HG03060 (cell line): ENCODE measurements around the gene RHBDF1.
"Not testable (repeated sequence)": the region's sequence is repeated elsewhere in the genome, so short reads cannot be mapped to it uniquely, and the experiment has no call there.

Experiments
- ATAC-seq: cut with Tn5 transposase; IDR thresholded peaks from one replicate; pipeline ENCODE4 v1.9.1; 2021; ENCODE audit warnings: low read depth, moderate number of reproducible peaks; ENCODE audit not compliant: unreplicated experiment

Gene RHBDF1

GRCh38 chr16:61879-62281, 10.6 kb downstream of the RHBDF1 start:
- ATAC-seq = no peak

GRCh38 chr16:60929-61878, 11.2 kb downstream of the RHBDF1 start:
- ATAC-seq = no peak

GRCh38 chr16:60166-60565, 12.3 kb downstream of the RHBDF1 start:
- no peak for ATAC-seq

- no peak for ATAC-seq
Measured at GRCh38 chr16:59440-60059, 12.9 kb downstream of the RHBDF1 start.

DNA sequence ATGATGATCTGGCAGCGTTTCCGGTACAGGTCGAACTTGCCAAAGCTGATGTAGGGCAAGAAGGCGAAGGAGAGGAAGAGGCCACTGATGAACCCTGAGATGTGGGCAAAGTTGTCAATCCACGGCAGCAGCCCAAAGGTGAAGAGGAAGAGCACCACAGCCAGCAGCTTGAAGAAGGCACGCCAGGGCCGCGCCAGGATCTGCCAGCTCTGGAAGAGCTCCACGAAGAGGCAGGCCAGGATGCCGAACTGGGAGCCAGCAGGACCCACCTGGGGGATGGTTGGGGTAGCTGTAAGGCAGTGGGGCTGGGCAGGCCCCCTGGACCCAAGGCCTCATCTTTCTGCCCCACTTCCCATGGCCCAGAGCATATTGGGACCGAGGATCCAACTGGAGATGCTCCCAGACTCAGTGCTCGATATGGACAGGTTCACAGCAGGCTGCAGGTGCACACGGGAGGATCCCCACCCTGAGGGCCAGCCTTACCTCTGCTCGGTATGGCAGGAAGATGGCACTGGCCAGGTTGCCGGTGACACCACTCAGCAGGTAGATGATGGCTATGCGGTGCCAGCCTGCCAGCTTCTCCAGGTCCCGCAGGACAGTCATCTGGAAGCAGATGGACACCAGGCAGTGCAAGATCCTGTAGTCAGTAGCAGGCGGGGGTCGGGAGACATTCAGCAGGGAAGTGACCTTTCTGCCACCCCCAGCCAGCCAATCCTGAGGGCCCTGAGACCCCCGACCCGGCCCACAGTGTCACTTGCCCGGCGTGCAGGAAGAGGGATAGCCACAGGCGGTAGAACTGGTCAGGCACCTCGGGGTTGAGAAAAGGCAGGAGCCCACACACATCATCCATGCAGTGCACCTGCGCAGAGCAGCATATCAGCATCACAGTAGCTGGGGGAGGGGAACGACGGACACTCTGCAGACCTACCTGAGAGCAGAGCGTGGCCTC, 13.7 kb downstream of the RHBDF1 start:
- ATAC-seq = no peak

DNA sequence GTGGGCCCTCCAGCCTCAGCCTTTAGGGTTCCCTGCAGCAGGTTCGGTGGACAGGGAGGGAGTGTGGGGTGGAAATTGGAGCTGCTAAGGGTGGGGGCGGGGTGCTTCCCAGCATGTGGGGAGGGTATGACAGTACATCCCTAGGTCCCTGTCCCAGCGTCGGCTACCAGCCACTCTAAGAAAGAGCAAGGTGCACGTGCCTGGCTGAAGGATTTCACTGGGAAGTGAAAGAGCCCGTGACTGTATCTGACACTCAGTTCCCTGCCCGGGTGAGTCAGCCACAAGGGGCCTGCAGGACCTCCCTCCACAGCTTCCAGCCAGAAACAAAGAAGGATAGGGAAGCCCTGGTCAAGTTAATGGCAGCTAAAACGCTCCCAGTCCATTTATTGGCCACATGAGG, 14.7 kb downstream of the RHBDF1 start:
- no peak for ATAC-seq

- no peak for ATAC-seq
Measured at GRCh38 chr16:56231-56927, 16.1 kb downstream of the RHBDF1 start.

GRCh38 chr16:55571-56136, 16.8 kb downstream of the RHBDF1 start:
- no peak for ATAC-seq

GRCh38 chr16:54237-54581, 18.2 kb downstream of the RHBDF1 start:
- no peak for ATAC-seq

DNA sequence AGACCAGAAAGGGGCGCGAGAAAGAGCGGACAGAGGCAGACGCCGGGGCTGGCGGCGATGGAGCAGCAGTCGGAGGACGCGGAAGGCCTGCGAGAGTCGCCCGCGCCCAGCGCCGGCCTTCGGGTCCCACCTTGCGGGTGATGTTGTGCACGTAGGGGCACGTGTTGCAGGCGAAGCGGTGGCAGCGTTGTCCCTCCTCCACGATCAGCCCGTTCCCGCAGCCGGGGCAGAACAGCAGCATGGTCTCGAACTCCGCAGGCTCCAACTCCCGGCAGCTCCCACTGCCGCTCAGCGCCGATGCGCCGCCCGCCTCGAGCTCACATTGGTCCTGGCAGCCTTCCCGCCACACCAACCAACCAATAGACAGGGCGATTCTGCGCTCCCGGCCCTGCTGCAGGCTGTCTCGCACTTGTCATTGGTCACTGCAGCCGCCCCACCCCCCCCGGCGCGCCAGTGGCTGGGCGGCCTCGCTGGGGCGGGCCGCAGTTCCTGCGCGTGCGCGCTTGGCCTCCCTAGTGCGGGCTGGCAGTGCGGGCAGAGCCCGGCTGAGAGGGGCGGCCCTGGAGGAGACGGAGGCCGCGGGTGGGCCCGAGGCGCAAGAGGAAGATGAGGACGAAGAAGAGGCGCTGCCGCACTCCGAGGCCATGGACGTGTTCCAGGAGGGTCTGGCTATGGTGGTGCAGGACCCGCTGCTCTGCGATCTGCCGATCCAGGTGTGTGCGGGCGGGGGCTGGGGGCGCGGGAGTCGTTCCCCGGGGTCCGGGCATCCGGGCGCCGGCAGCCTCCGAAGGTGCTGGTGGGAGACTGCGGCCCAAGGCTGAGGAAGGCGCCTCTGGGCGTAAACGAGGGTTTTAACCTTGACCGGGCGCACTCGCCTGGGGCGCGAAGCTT, 18.8 kb downstream of the RHBDF1 start, which contains the start of the genes POLR3K and SNRNP25:
TSS of gene POLR3K (minus strand) at position 263 of the 891 bp plus-strand sequence. CDS start at position 241, 22 bp downstream.
TSS of gene SNRNP25 (plus strand) at position 483 of the 891 bp plus-strand sequence. CDS start at position 672, 189 bp downstream.
- peak; percentile 89 for ATAC-seq

DNA sequence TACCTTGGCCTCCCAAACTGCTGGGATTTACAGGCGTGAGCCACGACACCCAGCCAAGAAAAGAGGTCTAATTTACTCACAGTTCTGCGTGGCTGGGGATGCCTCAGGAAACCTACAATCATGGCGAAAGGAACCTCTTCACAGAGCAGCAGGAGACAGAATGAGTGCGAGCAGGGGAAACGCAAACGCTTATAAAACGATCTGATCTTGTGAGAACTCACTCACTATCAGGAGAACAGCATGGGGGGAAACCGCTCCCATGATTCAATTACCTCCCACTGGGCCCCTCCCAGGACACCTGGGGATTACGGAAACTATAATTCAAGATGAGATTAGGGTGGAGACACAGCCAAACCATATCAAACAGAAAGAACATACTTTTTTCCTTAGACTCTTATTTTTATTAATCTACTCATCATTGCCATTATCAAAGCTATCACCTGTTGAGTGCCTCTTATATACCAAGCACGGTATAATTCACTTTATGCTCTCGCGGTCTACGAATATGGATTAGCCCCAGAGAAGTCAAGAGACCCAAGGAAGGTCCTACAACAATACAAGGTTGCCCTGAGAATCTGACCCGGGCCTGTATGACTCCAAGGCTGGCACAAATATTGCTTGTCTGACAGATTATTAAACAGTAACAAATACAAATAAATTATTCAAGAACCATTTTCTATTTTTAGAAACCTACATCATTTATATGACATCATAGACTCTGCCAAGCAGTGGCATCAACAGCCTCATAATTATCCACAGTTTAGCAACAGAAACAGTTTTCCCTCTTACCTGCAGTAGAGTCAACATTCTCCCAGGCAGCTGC, 21.5 kb downstream of the RHBDF1 start:
- no peak for ATAC-seq

DNA sequence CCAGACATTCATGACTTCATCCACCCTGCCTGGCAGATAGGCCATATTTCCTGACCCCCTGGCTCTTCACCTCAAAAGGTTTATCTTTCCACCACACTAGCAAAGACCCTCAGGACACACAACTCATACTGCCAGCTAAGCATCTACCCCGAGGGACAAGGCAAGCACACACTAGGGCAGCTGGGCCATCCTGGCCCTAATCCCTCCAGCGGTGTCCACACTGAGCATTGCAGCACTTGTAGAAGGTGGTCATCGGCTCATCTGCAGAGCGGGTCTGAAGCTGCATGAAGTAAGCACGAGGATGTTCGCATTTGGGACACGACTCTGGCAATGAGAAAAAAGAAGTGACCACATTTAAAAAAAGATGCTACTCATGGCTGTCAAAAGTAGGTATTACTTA, 25.2 kb downstream of the RHBDF1 start:
- no peak for ATAC-seq

- not testable (repeated sequence) for ATAC-seq
Measured at GRCh38 chr16:46510-46909, 25.9 kb downstream of the RHBDF1 start.

- ATAC-seq = no peak
Measured at GRCh38 chr16:45454-45853, 27.0 kb downstream of the RHBDF1 start.

DNA sequence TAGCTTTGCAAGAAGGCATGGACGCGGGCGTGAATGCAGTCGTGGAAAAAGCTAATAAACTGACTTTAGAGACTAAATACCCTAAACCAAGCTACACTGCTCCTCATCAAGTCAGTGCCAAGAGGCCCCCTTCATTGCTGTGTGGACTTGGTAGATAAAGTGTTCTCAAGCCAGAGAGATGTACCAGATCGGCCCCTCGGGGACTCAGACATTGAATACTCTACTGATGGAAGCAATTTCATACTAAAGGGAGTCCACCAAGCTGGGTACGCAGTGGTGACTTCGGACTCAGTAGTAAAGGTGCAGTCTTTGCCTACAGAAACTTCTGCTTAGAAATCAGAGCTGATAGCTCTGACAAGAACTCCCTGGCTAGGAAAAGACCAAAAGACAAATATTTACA, 27.8 kb downstream of the RHBDF1 start:
- ATAC-seq = no peak

GRCh38 chr16:43294-43693, 29.1 kb downstream of the RHBDF1 start:
- no peak for ATAC-seq

DNA sequence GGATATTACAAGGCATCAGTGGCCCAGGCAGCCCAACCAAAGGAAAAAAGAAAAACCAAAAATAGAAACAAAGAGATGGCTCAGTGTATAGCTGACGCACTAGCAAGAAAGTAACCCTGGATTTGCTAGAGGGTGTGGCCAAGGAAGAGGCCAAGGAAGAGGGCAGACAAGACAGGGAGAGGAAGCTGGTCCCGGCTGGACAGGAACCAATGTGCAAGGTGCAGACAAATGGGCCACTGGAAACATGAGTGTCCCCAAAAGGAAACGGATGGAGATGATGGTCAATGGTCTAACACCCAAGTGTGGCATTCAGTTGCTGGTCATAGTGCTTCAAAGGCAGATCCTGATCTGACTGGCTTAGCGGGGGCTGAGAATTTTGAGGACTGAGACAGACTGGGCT, 29.7 kb downstream of the RHBDF1 start:
- ATAC-seq = no peak

GRCh38 chr16:42069-42457, 30.4 kb downstream of the RHBDF1 start:
- ATAC-seq = no peak
